HG02571 (cell line): ENCODE results near the gene YRDC.
"Not testable (repeated sequence)": the region's sequence is repeated elsewhere in the genome, so short reads cannot be mapped to it uniquely, and the experiment has no call there.

ENCODE experiments used
- ATAC-seq: cut with Tn5 transposase; IDR thresholded peaks from one replicate; pipeline ENCODE4 v1.9.1; 2021; ENCODE audit warnings: mild to moderate bottlenecking, moderate library complexity; ENCODE audit not compliant: unreplicated experiment

The YRDC gene

DNA sequence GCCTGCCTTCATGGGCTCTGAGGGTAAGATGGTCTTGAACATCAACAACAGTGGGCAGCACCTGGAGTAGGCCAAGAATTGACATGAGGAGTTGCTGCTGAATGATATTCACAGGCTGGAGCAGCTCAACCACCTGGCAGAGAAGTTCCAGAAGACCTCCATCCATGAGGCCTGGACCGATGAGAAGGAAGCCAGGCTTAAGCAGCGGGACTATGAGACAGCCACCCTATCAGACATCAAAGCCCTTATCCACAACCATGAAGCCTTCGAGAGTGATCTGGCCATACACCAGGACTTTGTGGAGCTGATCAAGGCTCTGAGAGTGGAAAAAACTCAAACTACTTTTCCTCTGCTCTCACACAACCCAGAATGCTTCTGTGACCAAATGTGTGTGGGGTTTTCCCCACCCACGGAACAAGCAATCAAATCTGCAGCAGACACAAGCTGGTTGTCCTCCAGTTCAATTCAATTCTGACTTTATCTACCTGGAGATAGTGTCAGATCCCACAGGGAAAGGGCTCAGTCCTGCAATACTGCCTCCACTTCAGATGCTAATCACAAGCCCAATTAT lies 31.0 kb downstream of the YRDC start:
- ATAC-seq, result no peak

DNA sequence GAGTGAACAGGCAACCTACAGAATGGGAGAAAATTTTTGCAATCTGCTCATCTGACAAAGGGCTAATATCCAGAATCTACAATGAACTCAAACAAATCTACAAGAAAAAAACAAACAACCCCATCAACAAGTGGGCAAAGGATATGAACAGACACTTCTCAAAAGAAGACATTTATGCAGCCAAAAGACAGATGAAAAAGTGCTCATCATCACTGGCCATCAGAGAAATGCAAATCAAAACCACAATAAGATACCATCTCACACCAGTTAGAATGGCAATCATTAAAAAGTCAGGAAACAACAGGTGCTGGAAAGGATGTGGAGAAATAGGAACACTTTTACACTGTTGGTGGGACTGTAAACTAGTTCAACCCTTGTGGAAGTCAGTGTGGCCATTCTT lies 36.6 kb downstream of the YRDC start:
- not testable (repeated sequence) for ATAC-seq

DNA sequence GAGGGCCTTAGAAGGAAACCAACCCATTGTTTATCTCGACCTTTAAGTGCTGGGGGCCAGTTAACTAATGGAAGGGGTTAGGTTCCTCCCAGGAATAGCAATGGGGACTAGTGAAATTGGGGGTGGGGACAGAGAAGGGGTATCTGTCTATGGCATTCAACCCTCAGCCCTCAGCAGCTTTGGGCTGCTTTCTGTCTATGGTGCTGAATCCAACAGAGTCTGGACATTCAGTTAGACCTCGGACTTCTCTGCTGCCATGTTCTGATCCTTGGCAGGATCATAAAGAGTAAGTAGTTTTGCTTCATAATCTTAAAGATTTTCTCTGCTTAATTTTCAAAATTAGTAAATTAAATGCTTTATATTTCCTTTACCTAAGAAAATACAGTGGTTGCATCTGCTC lies 40.5 kb downstream of the YRDC start:
- no peak for ATAC-seq

DNA sequence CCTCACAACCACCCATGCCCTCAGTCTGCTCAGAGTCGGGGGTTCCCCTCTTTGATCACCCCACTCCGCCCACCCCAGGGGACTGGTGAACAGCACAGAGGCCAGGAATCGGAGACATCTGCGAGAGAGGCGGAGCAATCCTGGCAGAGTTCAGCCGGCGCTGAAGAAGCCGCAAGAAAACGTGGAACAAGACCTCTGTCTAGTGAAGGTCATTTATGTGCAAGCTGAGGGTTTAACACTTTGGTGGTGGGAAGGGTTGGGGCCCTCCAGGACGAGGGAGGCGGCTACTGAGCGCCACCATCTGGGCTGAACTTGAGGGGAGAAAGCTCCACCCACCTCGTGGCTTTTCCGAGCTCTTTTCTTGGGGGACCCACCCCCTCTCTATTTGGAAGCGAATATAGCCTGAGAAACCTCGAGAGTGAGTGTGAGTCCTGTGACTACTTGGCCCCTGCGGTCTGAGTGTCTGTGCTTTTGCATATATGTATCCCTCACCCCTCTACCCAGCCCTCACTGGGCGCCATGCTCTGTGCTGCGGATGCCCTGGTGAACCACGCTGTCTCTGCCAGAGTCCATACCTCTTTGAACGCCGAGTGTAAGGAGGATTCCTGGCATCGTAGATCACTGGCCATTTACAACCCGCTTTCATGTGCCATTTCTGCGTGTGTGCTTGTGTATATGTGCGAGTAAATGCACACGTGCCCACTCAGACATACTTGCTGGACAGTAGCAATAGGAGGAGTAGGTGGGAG lies 41.9 kb downstream of the YRDC start:
- no peak for ATAC-seq

DNA sequence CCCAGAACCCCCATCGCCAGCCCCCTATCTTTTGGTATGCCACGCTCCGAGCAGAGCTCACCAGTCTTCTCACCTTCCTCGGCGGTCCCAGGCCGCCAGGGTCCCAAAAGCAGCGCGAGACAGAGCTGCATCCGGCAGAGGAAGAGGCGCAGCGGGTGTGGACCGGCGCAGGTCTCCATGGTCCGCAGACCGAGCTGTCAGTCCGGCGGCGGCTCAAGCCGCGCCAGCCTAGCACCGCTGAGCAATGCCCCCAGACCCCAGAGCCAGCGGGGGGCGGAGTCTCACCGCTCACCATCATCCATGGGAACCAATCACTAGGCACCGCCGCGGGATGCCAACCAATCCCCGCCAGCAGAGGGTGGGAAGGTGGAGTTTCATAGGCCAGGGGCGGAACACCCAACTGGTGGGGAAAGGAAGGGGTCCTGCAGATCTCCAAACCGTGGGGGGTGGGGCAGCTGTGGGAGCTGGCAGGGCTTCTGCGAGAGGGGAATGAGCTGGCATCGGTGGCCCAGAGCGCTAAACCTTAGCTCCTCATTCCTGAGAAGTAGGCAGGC lies 43.0 kb downstream of the YRDC start, which contains the start of gene EPHA10:
EPHA10 (minus strand) TSS at position 233 of the 554 bp plus-strand sequence; CDS start at position 179, 54 bp downstream.
- no peak for ATAC-seq

DNA sequence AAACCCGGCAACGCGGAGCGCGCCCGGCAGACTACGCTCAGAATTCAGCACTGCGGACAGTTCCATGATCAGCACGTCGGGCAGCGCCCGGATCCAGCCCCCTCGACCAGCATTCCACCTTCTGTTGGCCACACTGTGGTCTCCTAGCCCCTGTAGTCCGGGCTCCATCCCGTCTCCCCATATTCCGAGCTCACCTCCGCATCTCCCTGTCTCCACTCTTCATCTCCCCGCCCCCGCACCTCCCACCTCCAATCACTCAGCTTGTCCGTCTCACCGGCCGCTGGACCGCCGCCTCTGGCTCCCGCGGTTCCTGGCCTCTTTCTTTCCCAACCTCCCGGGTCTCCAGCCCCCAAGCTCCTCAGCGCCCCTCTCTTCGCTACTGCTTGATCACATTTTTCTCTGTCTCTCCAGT lies 43.6 kb downstream of the YRDC start:
- no peak for ATAC-seq

DNA sequence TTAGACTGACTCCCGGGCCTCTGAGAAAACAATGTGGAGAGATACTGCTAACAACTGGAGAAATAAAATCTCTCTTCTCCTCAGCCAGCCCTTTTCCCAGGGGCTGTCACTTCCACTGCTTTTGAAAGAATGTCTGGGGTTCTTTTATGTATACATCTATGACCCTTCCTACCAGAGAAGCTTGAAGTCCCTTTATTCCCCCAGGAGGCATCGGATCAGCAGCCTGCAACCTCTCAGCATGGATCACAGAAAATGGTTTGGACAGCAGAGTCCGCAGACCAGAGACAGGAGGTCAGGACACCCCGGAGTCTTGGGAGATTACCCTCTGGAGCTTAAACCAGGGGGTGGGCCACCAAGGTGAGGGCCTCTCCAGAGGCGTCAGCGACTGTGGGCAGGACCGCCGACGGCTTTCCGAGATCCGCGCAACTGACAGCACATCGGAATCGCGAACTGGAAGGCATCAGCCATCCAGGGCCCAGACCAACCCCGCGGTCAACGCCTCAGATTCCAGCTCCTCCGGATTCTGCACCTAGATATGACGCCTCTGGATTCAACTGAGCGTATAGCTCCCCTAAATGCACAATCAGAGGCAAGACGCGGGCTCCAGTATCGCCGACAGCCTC lies 44.1 kb downstream of the YRDC start:
- no peak for ATAC-seq

DNA sequence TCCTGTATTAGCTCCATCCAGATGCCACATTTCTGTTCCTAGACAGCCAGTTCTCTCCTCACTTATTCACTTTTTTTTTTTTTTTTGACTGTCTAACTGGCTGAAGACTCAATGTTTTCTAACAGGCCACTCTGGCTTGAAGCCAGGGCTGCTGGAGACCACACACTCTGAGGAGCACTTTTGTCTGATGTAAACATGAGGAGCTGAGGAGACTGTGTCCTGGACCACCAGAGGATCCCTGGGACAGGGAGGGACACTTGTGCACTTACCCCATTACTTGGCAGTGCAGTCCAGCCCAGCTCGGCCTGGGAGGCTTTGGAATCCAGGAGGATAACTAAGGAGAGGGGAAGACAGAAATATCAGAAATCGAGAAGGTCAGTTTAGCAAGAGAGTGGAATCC lies 45.5 kb downstream of the YRDC start:
- ATAC-seq, result no peak

DNA sequence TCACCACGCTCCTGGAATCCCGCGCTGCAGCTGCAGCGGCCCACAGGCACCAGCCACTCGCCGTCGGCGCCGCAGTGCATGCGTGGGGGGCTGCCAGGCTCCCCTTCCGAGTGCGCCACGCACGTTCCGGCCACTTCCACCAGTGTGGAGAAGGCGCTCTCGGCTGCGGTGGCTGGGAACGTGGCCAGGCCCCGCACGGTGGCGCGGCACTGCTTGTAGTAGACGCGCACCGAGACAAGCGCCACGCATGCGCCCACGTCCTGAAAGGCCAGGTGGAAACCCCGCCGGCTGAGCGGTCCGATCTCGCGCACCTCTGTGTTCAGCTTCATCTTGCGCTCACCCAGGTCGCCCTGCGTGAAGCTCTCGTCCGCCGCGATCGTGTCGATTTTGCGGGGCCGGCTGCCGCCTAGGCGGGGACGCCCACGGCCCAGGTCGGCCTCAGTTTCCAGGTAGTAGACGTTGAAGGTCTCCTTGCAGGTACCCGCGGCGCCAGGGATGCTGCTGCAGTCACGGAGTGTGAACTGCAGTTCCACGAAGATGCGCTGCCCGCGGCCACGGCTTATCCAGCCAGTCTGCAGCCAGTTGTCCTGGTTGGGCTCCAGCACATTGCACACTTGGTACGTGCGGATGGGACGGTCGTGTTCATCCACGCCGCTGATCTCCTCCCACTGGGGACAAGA lies 46.5 kb downstream of the YRDC start:
- no peak for ATAC-seq

DNA sequence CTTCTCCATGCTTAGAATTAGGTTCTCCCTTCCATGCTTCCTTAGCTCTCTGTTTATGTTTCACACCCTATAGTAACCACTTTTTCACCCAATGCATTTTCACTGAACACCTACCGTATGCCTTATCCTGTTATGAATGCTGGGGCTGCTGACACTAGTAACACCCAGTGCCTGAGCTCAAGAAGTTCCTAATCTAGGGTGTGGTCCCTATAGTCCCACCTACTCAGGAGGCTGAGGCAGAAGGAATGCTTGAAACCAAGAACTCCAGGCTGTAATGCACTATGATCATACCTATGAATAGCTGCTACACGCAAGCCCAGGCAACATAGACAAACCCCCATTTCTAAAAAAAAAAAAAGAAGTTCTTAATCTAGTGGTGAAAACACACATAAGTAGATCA lies 48.6 kb downstream of the YRDC start:
- no peak for ATAC-seq

DNA sequence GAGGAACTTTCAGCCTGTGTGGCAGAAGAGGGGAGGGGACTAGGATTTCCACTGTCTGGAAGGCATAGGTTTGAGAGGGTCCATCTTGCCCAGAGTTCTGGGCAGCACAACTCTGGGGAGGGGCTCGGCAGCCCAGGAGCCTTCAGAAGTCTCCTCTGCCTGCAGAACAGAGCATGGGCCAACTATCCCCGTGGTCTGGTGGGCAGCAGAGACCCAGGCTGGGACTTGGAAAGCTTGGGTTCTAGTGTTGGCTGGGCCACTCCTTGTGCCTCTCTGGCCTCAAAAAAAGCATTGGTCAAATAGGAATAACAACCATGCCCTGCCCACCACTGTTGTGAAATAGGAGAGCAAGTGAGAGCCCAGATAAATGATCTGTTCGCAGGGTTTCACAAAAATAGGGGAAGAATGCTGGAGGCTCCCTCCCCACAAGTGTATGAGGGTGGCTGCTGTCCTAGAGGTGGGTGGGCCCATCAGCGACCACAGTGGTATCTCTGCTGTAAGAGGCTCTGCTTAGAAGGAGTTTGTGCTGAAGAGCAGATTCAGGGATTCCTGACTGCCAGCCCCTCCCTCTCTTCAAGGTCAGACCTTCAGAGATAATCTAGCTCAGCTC lies 52.0 kb downstream of the YRDC start:
- ATAC-seq, result no peak

DNA sequence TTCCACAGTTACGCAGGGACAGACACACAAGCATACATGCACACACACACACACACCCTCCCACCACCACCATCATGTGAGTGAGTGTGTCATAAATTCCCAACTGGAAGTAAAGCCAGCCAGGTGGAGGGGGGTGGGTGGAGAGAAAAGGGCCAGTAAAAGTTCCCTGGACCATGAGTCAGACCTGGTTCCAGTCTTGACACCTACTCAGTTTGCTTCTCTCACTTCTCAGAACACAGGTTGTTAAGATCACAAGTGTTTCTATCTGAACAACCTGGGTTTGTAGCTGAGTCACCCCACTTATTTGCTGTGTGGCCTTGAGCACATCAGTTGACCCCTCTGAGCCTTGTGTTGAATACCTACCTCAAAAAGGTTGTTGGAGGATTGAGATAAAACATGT lies 52.7 kb downstream of the YRDC start:
- no peak for ATAC-seq

DNA sequence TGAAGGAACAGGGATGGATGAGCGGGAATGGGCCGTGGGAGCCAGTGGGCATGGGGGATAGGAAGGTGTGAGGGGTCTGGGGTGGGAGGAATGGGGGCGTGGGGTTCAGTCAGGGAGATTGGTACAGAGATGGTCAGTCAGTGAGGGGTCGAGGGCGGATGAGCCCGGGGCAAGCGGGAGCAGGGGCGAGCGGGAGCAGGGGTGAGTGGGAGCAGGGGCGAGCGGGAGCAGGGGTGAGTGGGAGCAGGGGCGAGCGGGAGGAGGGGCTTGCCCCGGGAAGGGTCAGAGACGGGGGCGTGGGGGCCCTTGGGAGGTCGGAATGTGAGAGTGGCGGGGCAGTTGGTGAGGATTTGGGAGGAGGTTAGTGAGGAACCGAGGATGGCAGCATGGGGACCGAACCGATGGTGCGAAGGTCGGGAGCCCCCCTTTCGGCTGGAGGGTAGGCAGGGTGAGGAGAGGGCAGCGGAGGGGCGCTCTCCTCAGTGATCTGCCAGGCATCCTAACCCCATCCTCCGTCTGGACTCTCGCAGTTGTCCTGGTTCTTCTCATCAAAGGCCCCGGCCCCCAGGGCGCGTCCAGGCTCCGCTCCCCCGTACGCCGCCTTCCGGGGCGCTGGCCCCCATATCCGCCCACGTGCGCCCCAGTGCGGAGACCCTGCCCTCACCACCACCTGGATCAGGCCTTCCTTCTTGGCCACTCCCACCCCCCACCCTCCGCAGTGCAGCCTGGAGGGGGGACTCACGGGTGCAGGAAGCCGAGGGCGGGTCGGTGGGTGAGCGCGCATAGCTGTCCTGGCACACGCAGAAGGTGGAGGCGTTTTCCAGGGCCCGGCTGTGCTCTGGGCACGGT lies 54.3 kb downstream of the YRDC start:
- no peak for ATAC-seq
